GM19328 (cell line): ENCODE data around the gene CSTPP1.
A peak's percentile ranks its signal among the peaks of the same experiment; 100 is the strongest.

ENCODE experiments used
- ATAC-seq: cut with Tn5 transposase; IDR thresholded peaks from one replicate; pipeline ENCODE4 v1.9.1; 2021; ENCODE audit warnings: mild to moderate bottlenecking, moderate library complexity; ENCODE audit not compliant: unreplicated experiment

CSTPP1 gene

DNA sequence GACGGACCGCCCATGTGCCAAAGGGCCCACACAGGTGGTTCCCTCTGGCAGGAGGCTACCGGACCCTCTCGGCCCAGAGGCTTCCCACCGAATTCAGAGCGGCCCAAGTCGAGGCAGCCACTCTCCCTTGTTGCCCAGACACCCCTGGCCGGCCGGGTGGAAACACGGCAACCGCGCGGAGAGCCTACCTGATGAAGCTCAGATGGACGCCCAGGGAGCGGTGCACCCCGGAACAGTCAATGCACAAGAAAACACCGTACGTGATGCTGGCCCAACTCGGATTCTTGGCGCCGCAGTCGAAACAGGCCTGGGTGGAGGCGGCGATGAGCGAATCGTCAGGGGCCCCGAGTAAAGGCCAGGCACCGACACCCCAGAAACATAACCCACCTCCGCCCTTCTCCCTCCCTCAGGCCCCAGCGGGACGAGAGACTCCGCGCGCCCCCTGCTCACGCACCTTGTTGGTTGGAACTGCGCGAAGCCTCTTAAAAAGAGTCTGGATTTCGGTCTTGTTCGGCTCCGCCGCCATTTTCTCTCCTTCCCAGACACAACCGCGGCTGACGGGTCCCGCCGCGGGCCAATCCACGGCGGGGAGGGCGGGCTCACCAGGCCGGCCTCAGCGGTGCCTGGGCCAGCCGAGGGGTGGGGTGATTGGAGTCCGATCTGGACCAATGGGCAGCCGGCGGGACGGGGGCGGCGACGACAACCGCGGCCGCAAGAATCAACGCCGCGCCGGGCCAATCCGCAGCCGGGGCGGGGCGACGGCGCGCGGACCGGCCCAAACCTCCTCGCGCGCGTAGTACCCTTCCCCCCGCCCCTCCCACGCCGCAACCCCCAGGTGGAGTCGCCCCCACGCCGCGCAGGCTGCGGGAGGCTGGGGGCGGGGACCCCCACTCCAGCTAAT lies 240.0 kb downstream of the CSTPP1 start, which contains the start of gene ARFGAP2:
Gene ARFGAP2, minus strand, starts transcription at position 552 of the 901 bp plus-strand sequence. Its CDS starts 26 bp downstream, at position 526.
- ATAC-seq, result peak; percentile 92

DNA sequence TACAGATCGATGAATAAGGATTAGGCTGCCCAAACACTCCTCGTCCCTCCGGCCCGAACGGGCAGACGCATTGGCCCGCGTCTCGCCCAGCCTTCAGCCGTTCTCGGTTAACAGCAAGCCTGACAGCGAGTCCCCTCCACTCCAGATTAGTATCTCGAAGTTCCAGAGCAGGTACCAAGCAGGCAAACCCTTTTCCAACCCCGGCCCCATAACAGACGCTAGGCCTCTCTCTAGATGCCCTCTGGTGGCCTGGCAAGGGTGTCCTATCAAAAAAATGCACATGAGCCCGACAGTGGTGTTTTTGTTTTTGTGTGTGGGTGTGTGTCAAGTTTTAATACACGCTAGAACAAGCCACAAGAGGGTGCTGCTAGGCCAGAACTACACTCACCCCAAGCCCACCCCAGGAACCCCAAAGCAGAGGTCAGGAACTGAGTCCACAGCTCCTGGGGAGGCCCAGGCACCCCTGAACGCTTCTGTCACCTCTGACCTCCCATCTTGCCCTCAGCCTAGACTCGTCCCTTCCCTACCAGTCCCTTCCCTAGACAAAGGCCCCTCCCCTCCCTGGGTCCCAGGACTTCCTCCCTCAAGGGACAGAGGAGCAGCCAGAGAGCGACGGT lies 240.8 kb downstream of the CSTPP1 start:
- peak; percentile 40 for ATAC-seq

DNA sequence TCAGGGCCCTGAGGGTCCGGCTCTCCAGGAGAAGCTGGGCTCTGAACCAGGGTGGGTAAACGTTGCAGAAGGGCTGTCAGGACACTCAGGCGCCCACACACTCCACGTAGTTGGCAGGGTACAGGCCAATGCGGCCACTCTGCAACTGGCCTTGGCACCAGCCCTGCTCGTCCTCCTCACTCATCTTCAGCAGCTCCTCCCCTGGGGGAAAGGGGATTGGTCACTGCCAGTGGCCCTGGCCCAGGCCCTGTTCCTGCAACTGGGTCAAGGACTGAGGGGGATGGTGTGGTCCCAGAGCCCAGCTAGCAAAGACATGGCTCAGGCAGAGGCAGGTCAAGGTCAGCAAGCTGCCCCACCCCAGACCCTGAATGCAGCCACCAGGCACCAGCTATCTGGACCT lies 241.3 kb downstream of the CSTPP1 start:
- ATAC-seq, result no peak

DNA sequence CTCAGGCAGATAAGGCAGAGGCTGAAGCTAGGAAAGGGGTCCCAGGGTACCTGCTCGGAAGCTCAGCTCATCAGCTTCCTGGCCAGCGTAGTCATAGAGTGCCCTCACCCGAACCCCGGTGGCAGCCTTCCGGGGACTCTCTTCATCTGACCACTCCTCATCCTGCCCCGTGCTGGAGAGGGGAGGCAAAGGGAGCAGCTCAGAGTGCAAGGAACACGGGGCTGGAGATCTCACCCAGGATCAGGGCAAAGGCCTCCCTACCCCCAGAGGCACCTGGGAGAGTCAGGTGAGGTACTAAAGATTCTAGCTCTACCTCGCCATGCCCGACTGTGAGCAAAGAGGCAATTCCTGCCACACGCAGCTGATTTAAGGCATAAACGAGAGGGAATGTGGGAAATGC lies 241.8 kb downstream of the CSTPP1 start:
- no peak for ATAC-seq

DNA sequence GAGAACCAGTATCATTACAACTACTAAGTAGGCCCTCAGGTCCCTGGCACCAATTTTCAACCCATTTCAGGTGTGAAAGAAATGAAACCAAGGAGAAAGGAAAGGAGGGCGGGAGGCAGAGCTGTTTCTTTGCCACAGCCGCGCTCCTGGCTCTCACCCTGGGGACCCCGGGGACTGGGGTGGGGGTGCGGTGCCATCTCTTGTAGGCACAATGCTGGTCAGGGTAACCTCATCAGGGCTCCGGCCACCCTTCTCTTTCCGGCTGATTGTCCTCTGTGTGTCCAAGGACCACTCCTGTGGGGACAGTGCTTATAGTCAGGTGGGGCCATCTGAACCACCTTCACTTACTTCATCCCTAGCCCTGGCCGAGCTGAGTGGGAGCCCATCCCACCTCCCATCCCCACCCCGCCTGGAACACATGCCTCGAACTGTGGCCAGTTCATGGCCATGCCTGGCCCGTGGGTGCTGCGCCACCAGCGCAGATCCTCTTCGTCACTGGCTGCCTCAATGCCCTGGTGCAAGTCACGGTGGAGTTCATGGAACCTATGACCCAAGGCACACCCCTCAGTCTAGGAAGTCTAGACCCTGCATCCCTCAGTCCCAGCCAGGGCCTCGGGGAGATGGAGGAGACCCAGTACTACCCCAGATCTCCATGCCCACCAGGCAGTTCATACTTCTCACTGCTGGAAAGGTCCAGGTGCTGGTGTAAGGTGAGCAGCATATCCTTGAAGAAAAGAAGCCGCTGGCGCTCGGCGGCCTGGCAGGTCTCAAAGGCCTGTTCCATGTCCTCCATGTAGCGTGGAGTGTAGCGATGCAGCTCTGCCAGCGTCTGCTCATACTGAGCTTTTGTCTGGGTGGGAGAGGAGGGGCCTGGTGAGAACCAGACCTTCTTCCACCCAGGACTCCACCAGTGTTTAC lies 242.4 kb downstream of the CSTPP1 start:
- no peak for ATAC-seq

DNA sequence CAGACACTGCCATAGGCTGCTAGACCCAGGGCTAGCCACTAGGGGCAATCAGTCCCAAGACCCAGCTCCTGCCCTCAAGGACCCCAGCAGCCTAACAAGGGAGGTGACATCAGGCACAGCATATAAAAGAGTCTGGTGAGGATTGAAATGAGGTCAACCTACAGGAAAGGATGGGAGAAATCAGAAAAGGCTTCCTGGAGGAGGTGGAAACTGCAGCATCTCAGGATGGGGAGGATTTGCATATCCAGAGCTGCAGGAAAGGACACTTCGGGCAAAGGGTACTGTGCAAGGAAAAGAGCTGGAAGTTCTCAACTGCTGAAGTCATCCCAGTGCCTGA lies 243.1 kb downstream of the CSTPP1 start:
- ATAC-seq, result no peak

DNA sequence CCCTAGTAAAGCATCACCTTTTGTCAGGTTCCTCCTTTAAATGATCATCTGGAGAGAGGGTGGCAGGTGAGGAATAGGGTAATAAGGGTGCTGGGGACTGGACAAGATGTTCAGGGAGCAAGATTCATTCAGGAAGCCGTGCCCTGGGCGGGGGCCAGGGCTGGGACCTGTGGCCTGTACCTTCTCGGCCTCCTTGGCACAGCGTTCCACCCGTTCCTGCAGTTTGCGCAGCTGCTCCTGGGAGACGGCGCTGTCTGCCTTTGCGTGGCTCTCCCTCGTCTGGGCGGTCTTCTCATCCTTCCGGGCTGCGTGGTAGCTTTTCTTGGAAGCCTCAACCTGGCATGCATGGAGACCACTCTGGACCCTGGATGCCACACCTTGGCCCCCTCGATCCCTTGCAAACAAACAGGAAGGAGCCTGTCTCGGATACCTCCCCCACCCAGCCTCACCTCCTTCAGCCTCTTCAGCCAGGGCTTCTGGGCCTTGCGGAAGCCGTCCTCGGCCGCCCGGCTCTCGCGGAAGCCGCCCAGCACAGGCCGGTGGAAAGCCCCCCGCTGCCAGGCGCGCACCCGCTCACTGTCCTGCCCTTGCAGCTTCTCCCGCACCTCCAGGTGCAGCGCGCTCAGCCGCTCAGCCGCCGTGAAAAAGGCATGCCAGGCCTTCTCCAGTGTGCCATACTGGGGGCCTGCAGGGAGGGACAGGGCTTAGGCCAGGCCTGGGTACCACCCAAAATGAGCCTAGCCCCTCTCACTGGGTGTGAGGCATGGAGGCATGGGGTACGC lies 243.6 kb downstream of the CSTPP1 start:
- no peak for ATAC-seq

DNA sequence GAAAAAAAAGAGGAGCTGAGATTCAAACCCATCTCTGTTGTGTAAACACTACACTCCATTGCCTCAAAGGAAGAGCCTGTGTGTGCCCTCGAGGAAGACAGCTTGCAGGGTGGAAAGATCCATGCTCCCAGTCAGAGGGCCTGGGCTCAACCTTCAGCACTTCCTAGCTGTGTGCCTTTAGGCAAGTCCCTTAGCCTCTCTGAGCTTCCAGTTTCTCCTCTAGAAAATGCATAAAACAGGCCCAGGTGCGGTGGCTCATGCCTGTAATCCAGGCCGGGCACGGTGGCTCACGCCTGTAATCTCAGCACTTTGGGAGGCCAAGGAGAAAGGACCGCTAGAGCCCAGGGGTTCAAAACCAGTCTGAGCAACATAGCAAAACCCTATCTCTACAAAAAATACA lies 244.7 kb downstream of the CSTPP1 start:
- no peak for ATAC-seq

DNA sequence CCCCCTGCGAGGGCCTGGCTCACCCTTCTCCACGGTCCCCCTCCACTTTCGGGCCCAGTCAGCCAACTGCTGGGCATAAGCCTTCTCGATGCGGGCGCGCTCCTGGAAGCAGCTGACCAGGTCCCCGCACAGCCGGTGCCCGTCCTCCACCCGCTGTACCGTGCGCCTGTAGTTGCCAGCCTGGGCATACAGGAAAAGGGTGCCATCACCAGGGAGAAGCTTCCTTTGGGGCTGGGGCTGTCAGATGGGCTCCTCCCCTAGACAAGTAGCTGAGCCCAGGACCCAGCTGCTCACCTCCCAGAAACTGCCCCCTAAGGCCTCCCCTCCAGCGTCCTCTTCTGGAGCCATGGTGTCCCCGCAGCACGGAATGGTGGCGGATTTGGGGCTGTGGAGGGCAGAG lies 245.8 kb downstream of the CSTPP1 start:
- ATAC-seq, result no peak

DNA sequence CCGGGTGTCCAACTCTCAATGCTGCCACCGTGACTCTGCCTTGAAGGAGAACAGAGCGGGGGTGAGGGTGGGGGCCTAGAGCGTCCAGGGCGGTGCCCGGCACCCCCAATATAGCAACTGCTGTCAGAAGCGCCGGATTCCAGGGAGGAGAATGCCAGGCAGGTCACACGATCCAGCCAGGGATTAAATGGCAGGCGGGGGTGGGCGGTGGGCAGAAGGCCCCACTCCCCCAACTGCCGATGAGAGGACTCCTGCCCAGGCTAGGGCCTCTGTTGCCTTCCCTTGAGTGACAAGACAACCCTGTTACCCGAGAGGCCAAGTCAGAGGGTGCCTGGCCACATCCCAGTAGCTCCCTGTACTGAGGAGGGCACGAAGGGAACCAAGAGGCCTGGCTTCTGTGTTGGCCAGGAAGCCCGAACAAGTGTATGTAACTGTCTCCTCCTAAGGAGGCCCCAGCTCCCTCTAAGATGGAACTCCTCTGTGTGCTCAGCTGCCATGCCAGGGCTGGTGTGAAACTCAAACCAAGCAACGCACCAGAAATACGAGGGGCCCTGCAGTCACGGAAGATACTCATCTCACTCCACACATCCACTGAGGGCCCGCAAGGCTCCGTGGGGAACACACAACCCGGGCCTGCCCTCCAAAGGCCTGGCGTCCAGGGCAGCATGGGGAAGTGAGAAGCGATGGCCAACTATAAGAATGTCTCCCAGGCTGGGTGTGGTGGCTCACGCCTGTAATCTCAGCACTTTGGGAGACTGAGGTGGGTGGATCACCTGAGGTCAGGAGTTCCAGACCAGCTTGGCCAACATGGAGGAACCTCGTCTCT lies 246.7 kb downstream of the CSTPP1 start:
- no peak for ATAC-seq

DNA sequence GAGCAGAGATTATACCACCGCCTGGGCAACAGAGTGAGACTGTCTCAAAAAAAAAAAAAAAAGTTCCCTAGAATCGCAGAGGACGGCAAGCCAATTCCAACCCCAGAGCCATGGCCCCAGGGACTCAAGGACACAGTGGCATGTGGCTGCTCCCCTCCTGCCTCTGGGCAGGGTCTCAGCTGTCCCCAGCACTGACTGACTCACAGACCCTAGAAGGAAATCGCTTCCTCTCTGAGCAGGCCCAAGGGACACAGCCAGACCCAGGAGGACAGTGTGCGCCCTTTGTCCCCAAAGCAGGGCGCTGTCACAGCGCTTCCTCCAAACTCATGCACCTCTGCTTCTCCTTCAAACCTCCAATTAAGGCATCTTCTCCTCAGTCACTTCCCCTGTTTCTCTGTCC lies 247.4 kb downstream of the CSTPP1 start:
- no peak for ATAC-seq

DNA sequence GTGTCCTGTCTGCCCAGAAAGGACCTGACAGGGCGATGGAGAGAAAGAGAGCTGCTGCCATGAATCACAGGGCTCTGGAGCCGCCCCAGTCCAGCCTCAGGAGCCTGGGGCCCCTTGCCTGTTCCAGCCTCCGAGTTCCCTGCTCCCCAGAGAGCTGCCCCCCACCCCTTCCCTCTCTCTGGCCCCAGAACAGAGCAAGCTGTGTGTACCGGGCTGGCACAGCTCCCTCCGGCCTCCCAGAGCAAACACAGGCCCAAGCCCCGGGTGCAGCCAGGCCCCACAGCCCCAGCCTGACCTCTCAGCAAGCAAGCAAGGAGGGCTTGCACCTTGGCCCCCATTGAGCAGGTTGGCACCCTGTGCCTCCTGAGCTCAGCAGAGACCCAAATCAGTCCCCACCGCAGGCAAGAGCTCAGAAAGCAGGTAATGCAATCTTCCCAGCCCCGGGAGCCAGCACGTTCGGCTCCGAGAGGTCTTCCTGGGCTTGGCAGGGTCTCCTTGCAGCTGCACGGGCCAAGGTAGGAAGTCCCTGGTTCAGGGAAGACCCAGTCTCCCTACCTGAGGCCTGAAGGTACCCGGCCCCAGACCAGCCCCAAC lies 248.2 kb downstream of the CSTPP1 start:
- ATAC-seq, result no peak

DNA sequence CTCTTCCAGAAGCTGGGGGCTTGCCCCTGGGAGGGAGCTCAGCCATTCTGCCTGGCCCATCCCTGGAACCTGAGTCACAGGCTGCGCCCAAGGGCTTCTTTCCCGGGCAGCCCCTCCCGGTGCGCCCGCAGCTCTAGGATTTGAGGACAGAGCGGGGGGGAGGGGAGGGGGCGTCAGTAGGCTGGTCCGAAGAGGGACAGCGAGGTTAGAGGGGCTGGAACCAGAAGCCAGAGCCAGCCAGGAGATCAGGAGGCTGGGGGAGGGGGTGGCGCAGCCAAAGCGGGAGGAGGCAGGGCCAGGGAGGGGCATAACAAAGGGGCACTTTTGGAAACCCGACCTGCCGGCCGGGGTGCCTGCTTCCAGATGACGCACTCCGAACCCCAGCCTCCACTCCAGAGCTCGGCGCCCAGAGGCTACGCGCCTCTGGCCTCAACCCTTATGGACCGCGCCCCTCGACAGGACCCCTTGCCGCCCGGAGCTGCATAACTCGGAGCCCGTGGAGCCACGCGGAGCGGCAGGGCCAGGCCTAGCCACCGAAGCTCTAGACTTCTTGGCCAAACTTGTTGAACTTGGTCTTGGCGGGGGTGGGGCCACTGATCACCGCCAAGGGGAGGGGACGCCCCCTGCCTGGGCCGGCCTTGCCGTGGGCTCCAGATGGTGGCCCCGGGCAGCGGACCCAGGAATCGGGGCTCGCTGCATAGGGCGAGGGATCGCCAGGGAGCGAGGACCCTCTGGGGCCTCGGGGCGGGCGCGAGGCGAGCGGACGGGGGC lies 248.9 kb downstream of the CSTPP1 start:
- no peak for ATAC-seq

DNA sequence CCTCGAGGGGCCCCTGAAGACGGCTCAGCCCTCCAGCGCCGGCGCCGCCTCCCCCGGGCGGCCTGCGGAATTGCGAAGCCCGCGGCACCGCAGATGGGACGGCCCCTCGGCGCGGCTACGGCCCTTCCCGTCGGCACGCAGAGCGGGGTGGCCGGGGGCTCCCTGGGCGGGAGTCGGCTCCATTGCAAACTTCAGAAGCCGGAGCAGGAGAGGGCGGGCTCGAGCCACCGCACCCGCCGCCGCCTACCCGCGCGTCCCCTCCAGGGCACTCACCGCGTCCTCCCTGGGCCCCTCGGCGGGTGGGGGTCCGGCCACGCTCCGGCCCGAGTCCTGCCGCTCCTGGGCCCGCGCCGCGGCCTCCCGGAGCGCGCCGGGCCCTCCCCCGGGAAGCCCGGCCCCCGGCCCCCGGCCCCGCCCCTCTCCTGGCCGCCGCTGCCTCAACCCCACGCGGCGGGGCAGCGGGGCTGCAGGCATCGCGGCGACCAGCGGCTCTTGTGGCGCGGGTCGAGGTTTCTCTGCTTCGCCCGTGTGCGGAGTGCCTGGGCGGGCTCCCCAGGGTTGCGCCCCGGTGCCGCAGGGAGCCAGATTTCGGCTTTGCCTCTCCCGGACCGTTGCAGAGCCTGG lies 249.6 kb downstream of the CSTPP1 start, which contains the start of gene PACSIN3:
Gene PACSIN3, minus strand, starts transcription at position 359 of the 624 bp plus-strand sequence. CDS start 3,707 bp downstream, outside the sequence.
- ATAC-seq, result no peak

DNA sequence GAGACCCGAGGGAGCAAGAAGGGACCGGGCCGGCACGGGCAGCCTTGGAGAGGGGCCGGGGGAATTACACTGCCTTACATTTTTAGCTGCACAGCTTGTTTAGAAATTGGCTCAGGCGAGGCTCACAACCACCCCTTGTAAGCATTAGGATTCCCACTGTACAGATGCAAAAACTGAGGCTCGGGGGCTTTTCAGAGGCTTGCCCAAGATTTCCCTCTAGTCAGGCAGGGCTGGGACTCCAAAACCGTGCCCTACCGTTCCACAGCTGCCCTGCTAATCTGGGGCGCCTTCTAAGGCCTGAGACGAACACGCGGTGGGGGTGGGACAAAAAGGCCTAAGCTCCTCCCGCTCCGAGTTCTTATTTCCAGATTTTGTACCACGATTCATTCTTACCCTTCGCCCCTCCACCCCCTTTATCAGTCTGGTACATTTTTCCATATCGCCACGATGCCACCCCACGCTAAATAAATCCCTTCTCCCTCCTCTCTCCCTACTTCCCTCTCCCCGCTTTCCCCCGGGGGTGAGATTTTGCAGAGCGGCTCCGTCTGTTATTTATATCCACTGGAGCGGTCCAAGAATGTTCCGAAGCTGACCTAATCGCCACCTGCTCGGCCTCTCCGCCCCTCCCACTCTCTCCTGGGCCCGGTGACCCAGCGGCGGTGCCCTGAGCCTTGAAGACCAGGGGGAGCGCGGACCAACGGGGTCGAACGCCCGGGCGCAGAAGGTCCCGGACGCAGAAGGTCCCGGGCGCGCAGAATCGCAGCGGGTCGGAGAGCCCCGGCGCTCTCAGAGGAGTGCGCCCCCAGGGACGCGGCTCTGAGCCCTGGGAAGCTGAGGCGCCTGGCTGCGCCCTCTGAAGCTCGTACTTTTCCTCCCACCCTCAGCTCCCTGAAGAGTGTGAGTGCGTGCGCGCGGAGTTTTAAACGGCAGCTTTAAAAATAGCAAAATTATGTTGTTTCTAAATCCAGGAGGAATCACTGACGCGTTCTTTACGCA lies 250.4 kb downstream of the CSTPP1 start:
- no peak for ATAC-seq

DNA sequence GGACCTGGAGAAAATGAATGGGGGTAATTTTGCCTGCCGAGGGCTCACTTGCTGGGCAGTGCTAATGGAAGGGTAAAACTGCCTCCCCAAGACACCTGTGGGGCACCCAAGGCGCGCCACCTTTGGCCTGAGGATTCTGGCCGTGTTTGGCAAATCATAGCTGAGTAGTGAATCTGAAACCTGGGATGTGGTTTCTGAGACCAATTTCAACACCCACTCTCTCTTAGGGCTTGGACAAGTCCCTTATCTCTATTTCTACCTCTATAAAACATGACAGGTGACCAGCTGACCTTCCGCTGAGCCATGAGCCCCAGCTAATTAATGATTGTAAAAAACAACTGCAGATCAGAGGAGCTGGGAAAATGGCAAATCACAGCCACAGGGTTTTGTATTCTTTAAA lies 251.2 kb downstream of the CSTPP1 start:
- no peak for ATAC-seq

DNA sequence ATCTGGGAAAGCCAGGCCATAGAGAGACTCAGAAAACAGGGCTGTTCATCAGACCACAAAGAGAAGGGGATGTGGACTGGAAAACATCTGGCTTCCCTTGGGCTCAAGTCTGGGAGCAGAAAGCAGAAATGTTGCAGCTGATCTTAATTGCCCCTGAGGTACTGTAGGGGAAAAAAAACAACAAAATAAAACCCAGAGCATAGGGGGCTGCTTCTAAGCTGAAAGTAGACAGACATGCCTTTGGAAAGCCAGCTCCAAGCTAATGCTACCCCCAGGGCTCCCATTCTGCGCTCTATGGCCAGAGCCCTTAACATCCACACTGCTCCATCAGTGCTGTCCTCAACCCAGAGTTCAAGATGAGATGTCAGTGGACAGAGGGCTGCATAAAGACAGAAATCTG lies 251.7 kb downstream of the CSTPP1 start:
- no peak for ATAC-seq
